Left lung (tissue), 10 donors: ENCODE data around the gene KIF3C. TPM values are rescaled to one million over a fixed set of nuclear protein-coding genes. Genes with fewer than 3 reads are reported as not detected.
"Not testable (repeated sequence)": the region's sequence is repeated elsewhere in the genome, so short reads cannot be mapped to it uniquely, and the experiment has no call there.

Experiments
- ATAC-seq: fragments of 200-7000 bp; cut with Tn5 transposase; one replicate; pipeline ENCODE4 v1.9.1; 2020; ENCODE audit warnings: moderate library complexity
- DNase-seq, 4 donors: peaks; one replicate each; pipeline ENCODE4 v3.0.0-alpha.2; 2013 to 2020
- H3K27ac ChIP-seq, 2 donors: fragments of 200-600 bp; sonication (generic) in 1 of 2; one replicate each; pipeline versions ENCODE4 v1.5.0 to v1.8.0; 2020 to 2021
- H3K27me3 ChIP-seq, 2 donors: fragments of 200-600 bp; sonication (generic) in 1 of 2; one replicate each; pipeline versions ENCODE4 v1.5.0 to v1.8.0; 2020 to 2021
- H3K36me3 ChIP-seq, 2 donors: fragments of 200-600 bp; sonication (generic) in 1 of 2; one replicate each; pipeline versions ENCODE4 v1.5.0 to v1.8.0; 2020 to 2021
- H3K4me1 ChIP-seq, 2 donors: fragments of 200-600 bp; one replicate each; pipeline ENCODE4 v1.8.0; 2021
- H3K4me3 ChIP-seq, 2 donors: fragments of 200-600 bp; sonication (generic) in 1 of 2; one replicate each; pipeline versions ENCODE4 v1.5.0 to v1.8.0; 2020 to 2021; ENCODE audit warnings: mild to moderate bottlenecking in 1 of 2
- H3K9me3 ChIP-seq, 2 donors: fragments of 200-600 bp; sonication (generic) in 1 of 2; one replicate each; pipeline versions ENCODE4 v1.5.0 to v1.8.0; 2020 to 2021
- intact Hi-C, 2 donors: fragments of 100-400 bp; cut with DNase I; formaldehyde crosslinking; loops; one replicate each; pipeline versions ENCODE4 v1.11.2 to v1.14.2; 2022
- polyA plus RNA-seq, 6 donors: library from polyadenylated mRNA; unstranded; fragments of 120-200 nt; gene quantifications; one replicate each; pipeline ENCODE4 v1.2.1, GENCODE V29; 2013; ENCODE audit not compliant: insufficient read length in 6 of 6
- total RNA-seq, 2 donors: library from RNA; stranded (reverse); fragmentation: NEBNext Ultra II Directional; extraction: Animal tissue kit (Norgen Biotek cat#: 25700); gene quantifications; one replicate each; pipeline ENCODE4 v1.2.1, GENCODE V29; 2021
- TF ChIP-seq, protein P1 (sequence below), 2 donors: fragments of 200-600 bp; sonication (generic) in 1 of 2; IDR thresholded peaks; one replicate each; pipeline versions ENCODE4 v1.5.0 to v1.8.0; 2021; ENCODE audit warnings: antibody characterized with exemption in 2 of 2
- donor health status: DM: no; HTN: yes; CAD: no.
- donor health status: DM: no; HTN: no; CAD: no.

The KIF3C gene
- total and polyA plus RNA-seq, 8 donors: 5.4 to 23.1 (median 16.7) TPM

DNA sequence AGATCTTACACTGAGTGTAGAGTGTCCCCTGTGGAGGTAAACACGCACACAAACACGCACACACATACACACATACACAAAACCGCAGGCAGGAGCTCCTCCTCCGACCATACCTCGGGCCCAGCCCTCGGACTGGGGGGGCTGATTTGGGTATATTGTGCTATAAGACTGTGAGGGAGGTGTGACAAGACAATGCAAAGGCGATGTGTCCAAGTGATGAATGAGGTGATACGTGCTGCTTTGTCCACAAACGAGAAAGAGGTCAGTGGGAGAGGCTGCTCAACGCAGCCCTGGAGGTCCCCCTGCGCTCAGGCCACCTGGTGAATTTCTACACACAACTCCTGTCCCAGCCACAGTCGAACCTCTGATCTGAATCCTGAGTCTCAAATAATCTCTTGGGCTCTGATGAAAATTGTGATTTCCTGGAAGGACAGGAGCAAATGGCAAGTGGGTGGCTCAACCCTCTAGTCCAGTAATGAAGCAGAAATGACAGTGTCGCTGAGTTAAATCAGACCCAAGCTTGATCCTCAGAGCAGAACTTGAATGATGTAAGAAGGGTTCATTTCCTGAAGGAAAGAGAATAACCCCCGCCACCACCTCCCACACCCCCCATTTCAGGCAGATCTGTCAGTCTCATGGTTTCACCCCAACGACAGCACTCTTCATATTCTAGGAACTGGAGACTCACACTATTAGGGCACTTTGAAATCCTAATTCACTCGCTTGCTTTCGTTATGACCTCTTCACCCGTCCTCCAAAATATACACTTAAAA, 55.1 kb downstream of the KIF3C start:
- Histone ChIP-seq H3K4me3 (no peak overlapping the region), H3K9me3 (no peaks in the 10 kb centered on the region), H3K4me1 (no peaks in the 10 kb centered on the region), H3K27ac (no peak overlapping the region), H3K27me3 (no peaks in the 10 kb centered on the region), H3K36me3 (peaks cover 0 to 12% of the 10 kb centered on the region in 2 donors)
- intact Hi-C loops: no loop called here
- no peak for ATAC-seq
- DNase-seq: no peak
- TF ChIP-seq, protein P1, sequence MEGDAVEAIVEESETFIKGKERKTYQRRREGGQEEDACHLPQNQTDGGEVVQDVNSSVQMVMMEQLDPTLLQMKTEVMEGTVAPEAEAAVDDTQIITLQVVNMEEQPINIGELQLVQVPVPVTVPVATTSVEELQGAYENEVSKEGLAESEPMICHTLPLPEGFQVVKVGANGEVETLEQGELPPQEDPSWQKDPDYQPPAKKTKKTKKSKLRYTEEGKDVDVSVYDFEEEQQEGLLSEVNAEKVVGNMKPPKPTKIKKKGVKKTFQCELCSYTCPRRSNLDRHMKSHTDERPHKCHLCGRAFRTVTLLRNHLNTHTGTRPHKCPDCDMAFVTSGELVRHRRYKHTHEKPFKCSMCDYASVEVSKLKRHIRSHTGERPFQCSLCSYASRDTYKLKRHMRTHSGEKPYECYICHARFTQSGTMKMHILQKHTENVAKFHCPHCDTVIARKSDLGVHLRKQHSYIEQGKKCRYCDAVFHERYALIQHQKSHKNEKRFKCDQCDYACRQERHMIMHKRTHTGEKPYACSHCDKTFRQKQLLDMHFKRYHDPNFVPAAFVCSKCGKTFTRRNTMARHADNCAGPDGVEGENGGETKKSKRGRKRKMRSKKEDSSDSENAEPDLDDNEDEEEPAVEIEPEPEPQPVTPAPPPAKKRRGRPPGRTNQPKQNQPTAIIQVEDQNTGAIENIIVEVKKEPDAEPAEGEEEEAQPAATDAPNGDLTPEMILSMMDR (IDR thresholded peaks at IDR 0.05): no peak

- Histone ChIP-seq H3K27me3 (no peaks in the 10 kb centered on the region), H3K4me3 (no peak overlapping the region), H3K36me3 (no peaks in the 10 kb centered on the region), H3K27ac (no peak overlapping the region), H3K9me3 (no peaks in the 10 kb centered on the region), H3K4me1 (no peaks in the 10 kb centered on the region)
- no peak for DNase-seq
- intact Hi-C loops: no loop called here
- TF ChIP-seq, protein P1 (IDR thresholded peaks at IDR 0.05): no peak
- ATAC-seq: no peak
Observed at GRCh38 chr2:25922501-25922900, 59.8 kb downstream of the KIF3C start.

DNA sequence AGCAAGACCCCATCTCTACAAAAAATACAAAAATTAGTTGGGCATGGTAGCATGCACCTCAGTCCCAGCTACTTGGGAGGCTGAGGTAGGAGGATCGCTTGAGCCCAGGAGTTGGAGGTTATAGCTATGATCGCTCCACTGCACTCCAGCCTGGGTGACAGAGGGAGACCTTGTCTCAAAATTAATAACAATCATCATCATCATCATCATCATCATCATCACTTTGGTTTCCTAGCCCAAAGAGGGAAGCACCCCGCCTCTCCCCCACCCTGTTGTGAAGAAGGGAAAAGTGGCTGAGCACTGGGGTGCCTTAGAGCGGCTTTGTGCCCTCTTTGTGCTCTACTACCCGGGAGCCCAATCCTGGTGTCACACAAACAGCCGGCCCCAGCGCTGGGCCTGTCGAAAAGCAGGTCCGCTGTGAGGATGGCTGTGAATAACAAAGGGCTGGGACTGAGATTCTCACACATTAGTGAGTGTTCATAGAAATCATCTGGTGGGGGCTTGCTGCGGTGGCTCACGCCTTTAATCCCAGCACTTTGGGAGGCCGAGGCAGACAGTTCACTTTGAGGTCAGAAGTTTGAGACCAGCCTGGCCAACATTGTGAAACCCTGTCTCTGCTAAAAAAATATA, 61.4 kb downstream of the KIF3C start:
- DNase-seq (no peak), ATAC-seq (no peak)
- Histone ChIP-seq H3K36me3 (no peaks in the 10 kb centered on the region), H3K27ac (no peak overlapping the region), H3K27me3 (no peaks in the 10 kb centered on the region), H3K9me3 (no peaks in the 10 kb centered on the region), H3K4me3 (no peak overlapping the region), H3K4me1 (no peaks in the 10 kb centered on the region)
- intact Hi-C loops: no loop called here
- TF ChIP-seq, protein P1 (IDR thresholded peaks at IDR 0.05): no peak

GRCh38 chr2:25920336-25920735, 62.0 kb downstream of the KIF3C start:
- H3K9me3 ChIP-seq: no peaks in the 10 kb centered on the region
- TF ChIP-seq, protein P1 (IDR thresholded peaks at IDR 0.05): no peak
- H3K4me1 ChIP-seq: no peaks in the 10 kb centered on the region
- intact Hi-C loops: no loop called here
- no peaks in the 10 kb centered on the region for H3K36me3 ChIP-seq
- ATAC-seq (no peak), DNase-seq (no peak)
- no peak overlapping the region for H3K27ac ChIP-seq
- H3K4me3 ChIP-seq: no peak overlapping the region
- no peaks in the 10 kb centered on the region for H3K27me3 ChIP-seq

DNA sequence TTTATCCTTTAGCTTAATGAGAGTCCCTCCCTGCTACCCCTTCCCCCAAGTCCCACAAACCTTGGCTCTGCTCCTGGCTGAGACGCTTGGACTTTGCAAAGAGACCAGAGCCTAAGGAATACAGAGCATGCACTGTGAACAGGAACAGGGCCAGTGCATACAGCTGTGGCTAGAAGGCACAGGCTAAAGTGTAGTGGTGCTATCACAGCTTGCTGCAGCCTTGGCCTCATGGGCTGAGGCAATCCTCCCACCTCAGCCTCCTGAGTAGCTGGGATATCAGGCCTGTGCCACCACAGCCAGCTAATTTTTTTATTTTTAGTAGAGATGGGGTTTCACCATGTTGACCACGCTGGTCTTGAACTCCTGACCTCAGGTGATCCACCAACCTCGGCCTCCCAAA, 64.5 kb downstream of the KIF3C start:
- DNase-seq (no peak), ATAC-seq (no peak)
- H3K4me1 ChIP-seq: no peaks in the 10 kb centered on the region
- no peaks in the 10 kb centered on the region for H3K27me3 ChIP-seq
- no peak overlapping the region for H3K4me3 ChIP-seq
- H3K27ac ChIP-seq: no peak overlapping the region
- intact Hi-C loops: no loop called here
- no peaks in the 10 kb centered on the region for H3K36me3 ChIP-seq
- H3K9me3 ChIP-seq: no peaks in the 10 kb centered on the region
- TF ChIP-seq, protein P1 (IDR thresholded peaks at IDR 0.05): no peak

GRCh38 chr2:25917411-25917810, 64.9 kb downstream of the KIF3C start:
- ATAC-seq, H3K36me3 ChIP-seq, DNase-seq, intact Hi-C loops, H3K27ac ChIP-seq, H3K4me3 ChIP-seq, H3K27me3 ChIP-seq, H3K4me1 ChIP-seq, H3K9me3 ChIP-seq: not testable (repeated sequence)

- H3K27me3 ChIP-seq, intact Hi-C loops, ATAC-seq, H3K4me3 ChIP-seq, H3K4me1 ChIP-seq, H3K27ac ChIP-seq, DNase-seq, H3K36me3 ChIP-seq, H3K9me3 ChIP-seq: not testable (repeated sequence)
Observed at GRCh38 chr2:25915944-25916772, 66.1 kb downstream of the KIF3C start.
